AG09319 (cell line): ENCODE results near the gene CYB5B.

Experiments
- DNase-seq: peaks from one replicate; pipeline ENCODE4 v3.0.0-alpha.2; 2010; ENCODE audit warnings: low read depth; ENCODE audit errors: extremely low read depth
- TF ChIP-seq, protein P1 (sequence below): IDR thresholded peaks from 2 replicates; pipeline ENCODE4 v1.5.1; 2011; ENCODE audit warnings: low read depth, mild to moderate bottlenecking, inconsistent platforms, low read length, moderate library complexity

CYB5B gene

DNA sequence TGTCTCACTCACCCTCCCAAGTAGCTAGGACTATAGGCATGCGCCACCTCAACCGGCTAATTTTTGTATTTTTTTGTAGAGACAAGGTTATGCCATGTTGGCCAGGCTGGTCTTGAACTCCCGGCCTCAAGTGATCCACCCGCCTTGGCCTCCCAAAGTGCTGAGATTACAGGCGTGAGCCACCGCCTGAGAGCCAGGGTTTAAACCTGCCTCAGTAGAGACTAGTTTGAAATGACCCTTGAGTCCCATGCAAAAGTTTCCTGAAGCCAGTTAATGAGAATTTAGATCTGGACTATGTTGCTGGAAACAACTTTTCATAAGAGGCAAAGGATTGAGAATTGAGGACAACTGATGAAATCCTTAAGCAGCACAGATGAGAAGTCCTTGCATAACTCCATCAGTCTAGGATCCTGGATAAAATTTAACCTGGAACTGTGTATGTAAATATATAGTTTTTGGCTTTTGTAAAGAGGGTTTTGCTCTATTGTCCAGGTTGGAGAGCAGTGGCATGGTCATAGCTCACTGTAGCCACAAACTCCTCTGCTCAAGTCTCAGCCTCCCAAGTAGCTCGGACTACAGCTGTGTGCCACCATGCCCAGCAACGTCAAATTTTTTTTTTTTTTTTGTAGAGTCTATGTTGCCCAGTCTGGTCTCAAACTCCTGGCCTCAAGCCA is 43.2 kb downstream of the CYB5B start:
- TF ChIP-seq, protein P1, sequence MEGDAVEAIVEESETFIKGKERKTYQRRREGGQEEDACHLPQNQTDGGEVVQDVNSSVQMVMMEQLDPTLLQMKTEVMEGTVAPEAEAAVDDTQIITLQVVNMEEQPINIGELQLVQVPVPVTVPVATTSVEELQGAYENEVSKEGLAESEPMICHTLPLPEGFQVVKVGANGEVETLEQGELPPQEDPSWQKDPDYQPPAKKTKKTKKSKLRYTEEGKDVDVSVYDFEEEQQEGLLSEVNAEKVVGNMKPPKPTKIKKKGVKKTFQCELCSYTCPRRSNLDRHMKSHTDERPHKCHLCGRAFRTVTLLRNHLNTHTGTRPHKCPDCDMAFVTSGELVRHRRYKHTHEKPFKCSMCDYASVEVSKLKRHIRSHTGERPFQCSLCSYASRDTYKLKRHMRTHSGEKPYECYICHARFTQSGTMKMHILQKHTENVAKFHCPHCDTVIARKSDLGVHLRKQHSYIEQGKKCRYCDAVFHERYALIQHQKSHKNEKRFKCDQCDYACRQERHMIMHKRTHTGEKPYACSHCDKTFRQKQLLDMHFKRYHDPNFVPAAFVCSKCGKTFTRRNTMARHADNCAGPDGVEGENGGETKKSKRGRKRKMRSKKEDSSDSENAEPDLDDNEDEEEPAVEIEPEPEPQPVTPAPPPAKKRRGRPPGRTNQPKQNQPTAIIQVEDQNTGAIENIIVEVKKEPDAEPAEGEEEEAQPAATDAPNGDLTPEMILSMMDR = no peak
- no peak for DNase-seq

DNA sequence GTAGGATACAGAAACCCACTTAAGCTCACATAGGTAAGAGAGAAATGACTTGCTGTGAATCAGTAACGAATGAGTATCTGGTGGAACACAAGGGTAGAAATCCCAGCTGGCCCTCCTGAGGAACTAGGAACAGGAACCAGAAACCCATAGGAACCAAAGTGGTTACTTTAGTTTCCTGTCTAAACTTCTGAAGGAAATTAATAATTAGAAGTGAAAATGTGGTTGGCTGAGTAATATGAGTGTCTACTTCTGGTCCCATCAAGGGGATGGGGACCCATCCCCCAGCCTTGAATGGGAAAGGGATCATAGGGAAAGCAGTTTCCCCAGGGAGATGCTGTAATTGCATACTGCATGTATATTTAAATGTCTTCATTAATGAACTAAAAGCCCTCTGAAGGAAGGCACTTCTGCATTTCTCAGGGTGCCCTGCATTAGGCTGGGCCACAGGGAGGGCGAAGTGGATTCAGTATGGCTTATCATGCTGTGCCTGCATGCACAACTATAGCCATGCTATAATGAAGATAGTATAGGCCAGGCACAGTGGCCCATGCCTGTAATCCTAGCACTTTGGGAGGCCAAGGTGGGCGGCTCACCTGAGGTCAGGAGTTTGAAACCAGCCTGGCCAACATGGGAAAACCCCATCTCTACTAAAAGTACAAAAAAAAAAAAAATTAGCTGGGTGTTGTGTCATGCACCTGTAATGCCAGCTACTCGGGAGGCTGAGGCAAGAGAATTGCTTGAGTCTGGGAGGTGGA is 45.6 kb downstream of the CYB5B start:
- DNase-seq = no peak
- TF ChIP-seq, protein P1 = no peak

DNA sequence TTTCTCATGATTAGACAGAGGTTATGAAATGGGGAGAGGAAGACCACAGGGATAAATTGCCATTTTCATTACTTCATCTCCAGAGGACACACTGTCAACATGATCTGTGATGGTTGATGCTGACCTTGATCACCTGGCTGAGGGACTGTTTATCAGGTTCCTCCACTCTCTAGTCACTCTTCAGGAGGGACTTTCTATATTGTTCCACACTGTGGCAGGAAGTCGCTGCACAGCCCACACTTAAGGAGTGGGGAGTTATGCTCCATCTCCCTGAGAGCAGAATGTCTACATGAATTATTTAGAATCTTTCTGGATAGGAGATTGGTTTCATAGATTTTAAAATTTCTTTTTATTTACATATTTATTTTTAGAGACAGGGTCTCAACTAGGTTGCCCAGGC is 46.7 kb downstream of the CYB5B start:
- DNase-seq = no peak
- TF ChIP-seq, protein P1 = no peak

DNA sequence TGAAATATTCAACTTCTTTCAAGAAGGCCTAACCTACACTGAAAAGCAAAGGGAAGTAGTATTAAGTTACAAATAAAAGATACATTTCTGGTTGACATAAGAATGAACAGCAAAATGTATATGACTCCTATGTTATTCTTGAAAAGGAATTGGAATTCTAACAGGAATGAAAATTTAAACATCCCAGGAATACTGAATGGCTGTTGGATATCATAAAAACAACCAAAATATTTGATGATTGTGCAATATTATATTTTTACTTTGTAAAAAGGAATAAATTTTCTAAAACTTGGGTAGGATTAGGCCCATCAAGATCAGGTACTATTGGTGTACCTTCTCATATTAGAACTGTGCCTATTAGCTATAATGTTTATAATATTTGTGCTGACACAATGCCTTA is 50.0 kb downstream of the CYB5B start:
- TF ChIP-seq, protein P1 = no peak
- no peak for DNase-seq

DNA sequence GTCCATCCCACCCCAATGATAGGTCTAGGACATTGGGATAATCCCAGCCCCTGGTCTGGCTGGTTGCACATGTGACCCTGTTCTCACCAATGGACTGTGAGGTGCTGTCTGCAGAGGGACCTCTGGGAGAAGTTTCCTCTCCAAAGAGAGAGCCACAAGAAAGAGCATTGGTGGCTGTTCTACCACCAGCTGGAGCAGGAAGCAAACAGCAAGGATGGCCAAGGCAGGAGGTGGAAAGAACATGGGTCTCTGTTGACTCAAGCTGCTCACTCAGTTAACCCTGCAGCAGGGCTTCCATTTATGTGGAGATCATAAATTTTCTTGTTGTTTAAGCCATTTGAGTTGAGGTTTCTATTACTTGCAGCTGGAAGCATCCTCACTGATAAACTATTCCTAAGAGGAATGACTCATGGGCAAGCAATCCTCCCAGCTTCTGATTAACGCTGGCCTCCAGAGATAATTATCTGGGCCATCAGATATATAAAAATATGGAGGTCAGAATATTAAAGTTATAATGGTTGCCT is 52.6 kb downstream of the CYB5B start:
- TF ChIP-seq, protein P1 = no peak
- DNase-seq = no peak

DNA sequence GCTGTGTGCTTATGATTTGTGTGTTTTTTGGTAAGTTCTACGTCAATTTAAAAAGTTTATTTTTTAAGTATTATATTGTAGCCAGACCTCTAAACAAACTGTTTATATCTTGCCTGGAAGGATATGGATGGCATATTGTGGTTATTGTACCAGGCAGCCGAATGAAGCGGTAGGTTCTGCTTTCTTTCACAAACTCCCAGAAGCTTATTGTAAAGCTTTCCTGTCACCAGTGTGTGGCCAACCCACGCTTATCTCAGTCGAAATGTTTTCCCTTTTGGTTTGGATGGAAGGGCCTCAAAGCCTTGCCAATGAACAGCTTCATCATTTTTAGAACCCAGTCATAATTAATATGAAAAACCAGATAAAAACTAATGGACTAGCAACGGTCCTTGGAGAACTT is 53.1 kb downstream of the CYB5B start:
- DNase-seq = no peak
- TF ChIP-seq, protein P1 = no peak

DNA sequence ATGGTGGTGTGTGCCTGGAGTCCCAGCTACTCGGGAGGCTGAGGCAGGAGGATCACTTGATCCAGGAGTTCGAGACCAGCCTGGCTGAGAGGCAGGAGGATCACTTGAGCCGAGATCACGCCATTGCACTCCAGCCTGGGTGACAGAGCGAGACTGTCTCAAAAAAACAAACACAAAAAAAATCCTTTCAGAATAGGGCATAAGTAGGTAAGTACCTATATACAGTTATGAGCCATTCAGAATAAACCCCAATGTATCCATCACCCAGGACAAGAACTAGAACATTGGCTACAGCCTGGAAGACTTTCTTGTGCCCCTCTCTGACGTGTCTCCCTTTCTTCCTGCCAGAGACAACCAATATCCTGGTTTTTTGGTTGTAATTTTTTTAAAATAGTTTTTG is 54.3 kb downstream of the CYB5B start:
- TF ChIP-seq, protein P1 = no peak
- DNase-seq = no peak
